Upper lobe of right lung (tissue), 1 donor: ENCODE measurements around the gene RAD51AP2. TPM values are rescaled to one million over a fixed set of nuclear protein-coding genes. Genes with fewer than 3 reads are reported as not detected.
A peak's percentile ranks its signal among the peaks of the same experiment; 100 is the strongest.

Experiments used
- ATAC-seq: fragments of 200-7000 bp; cut with Tn5 transposase; one replicate; pipeline ENCODE4 v1.9.1; 2020; ENCODE audit warnings: mild to moderate bottlenecking, moderate library complexity
- DNase-seq: peaks from one replicate; pipeline ENCODE4 v3.0.0-alpha.2; 2020
- H3K27ac ChIP-seq: fragments of 200-600 bp; one replicate; pipeline ENCODE4 v1.8.0; 2022
- H3K27me3 ChIP-seq: fragments of 200-600 bp; one replicate; pipeline ENCODE4 v1.8.0; 2022; ENCODE audit warnings: mild to moderate bottlenecking
- H3K36me3 ChIP-seq: fragments of 200-600 bp; one replicate; pipeline ENCODE4 v1.8.0; 2022
- H3K4me1 ChIP-seq: fragments of 200-600 bp; one replicate; pipeline ENCODE4 v1.8.0; 2022
- H3K4me3 ChIP-seq: fragments of 200-600 bp; one replicate; pipeline ENCODE4 v1.8.0; 2022; ENCODE audit warnings: mild to moderate bottlenecking
- H3K9me3 ChIP-seq: fragments of 200-600 bp; one replicate; pipeline ENCODE4 v1.8.0; 2022
- intact Hi-C: fragments of 100-400 bp; cut with DNase I; formaldehyde crosslinking; loops from one replicate; pipeline ENCODE4 v1.11.0; 2022
- total RNA-seq: library from RNA; stranded (reverse); fragmentation: NEBNext Ultra II Directional; extraction: Animal tissue kit (Norgen Biotek cat#: 25700); gene quantifications from one replicate; pipeline ENCODE4 v1.2.1, GENCODE V29; 2021
- TF ChIP-seq, protein P1 (sequence below): fragments of 200-600 bp; IDR thresholded peaks from one replicate; pipeline ENCODE4 v1.8.0; 2022; ENCODE audit warnings: antibody characterized with exemption
- donor health status: DM: no; HTN: yes; CAD: no; lungs with severe emphysema.

The RAD51AP2 gene
- total RNA-seq, 1 donor from 2014 or later: not detected

DNA sequence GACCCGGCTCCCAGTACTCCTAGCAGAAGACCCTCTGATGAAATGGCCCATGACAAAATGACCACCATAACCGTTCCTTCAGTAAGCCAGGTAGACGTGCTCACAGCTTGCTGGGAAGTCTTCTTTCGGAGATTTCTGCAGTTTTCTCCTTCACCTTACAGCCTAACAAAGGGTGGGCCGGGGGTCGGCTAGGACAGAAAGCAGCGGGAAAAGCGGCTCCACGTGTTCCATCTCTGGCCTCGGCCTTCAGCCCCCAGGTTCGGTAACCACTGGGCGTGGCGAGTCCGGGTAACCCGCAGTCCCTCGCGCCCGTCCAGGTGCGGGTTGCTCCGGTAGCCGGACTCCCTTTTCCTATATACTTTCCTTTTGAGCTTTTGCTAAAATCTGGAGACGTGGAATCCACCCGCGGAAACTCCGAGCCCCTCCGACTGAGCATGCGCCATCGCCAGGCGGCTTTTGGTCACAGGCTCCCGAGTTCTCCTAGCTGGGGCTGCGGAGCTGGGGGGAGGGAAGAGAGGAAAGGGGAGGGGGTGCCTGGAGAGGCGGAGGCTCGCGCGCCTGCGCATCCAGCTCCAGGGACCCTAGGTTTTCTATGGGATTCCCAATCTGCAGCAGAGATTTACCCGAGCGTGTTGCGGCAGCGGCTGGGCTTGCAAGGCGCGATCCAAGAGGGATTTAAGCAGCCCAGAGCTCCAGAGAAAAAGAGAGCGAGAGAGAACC, 22.0 kb upstream of the RAD51AP2 start, which contains the start of gene VSNL1:
Gene VSNL1 (plus strand): TSS at position 604 of the 720 bp plus-strand sequence. CDS start 51,379 bp downstream, outside the sequence.
- Histone ChIP-seq H3K36me3 (no peaks in the 10 kb centered on the region), H3K27me3 (peaks cover 74% of the 10 kb centered on the region), H3K9me3 (no peaks in the 10 kb centered on the region), H3K4me3 (peak within 1 kb of the TSS; percentile 34), H3K27ac (no peak within 1 kb of the TSS), H3K4me1 (peaks cover 10% of the 10 kb centered on the region)
- ATAC-seq: peak; percentile 75
- DNase-seq: peak; percentile 80
- TF ChIP-seq, protein P1, sequence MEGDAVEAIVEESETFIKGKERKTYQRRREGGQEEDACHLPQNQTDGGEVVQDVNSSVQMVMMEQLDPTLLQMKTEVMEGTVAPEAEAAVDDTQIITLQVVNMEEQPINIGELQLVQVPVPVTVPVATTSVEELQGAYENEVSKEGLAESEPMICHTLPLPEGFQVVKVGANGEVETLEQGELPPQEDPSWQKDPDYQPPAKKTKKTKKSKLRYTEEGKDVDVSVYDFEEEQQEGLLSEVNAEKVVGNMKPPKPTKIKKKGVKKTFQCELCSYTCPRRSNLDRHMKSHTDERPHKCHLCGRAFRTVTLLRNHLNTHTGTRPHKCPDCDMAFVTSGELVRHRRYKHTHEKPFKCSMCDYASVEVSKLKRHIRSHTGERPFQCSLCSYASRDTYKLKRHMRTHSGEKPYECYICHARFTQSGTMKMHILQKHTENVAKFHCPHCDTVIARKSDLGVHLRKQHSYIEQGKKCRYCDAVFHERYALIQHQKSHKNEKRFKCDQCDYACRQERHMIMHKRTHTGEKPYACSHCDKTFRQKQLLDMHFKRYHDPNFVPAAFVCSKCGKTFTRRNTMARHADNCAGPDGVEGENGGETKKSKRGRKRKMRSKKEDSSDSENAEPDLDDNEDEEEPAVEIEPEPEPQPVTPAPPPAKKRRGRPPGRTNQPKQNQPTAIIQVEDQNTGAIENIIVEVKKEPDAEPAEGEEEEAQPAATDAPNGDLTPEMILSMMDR: no peak
- intact Hi-C loops: no loop called here

DNA sequence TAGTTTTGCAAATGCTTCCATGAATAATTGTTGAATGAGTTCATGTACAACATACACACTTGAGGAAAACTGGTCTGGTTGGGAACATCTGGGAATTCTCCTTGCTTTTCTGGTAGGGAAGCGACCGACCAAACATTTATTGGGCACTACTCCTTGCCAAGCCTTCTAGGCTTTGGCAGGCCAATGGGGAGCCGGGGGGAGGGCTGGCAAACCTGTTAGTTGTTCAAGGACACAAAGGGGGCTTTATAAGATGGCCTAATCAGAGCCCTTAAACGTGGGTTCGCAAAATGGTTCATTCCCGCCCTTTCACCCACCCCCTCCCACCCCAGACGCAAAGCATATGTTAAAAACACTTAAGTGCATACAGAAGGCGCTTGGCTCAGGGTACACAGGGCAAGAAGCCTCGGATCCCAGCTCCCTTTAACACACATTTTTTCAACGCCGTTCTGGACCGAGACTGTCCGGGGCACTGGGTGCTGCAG, 21.4 kb upstream of the RAD51AP2 start:
- TF ChIP-seq, protein P1: no peak
- no peak for DNase-seq
- no peak for ATAC-seq
- Histone ChIP-seq H3K9me3 (no peaks in the 10 kb centered on the region), H3K4me1 (peaks cover 10% of the 10 kb centered on the region), H3K36me3 (no peaks in the 10 kb centered on the region), H3K4me3 (peak overlapping the region; percentile 34), H3K27ac (no peak overlapping the region), H3K27me3 (peaks cover 75% of the 10 kb centered on the region)
- intact Hi-C loops: no loop called here

GRCh38 chr2:17538844-17539554, 20.8 kb upstream of the RAD51AP2 start:
- TF ChIP-seq, protein P1: no peak
- intact Hi-C loops: no loop called here

DNA sequence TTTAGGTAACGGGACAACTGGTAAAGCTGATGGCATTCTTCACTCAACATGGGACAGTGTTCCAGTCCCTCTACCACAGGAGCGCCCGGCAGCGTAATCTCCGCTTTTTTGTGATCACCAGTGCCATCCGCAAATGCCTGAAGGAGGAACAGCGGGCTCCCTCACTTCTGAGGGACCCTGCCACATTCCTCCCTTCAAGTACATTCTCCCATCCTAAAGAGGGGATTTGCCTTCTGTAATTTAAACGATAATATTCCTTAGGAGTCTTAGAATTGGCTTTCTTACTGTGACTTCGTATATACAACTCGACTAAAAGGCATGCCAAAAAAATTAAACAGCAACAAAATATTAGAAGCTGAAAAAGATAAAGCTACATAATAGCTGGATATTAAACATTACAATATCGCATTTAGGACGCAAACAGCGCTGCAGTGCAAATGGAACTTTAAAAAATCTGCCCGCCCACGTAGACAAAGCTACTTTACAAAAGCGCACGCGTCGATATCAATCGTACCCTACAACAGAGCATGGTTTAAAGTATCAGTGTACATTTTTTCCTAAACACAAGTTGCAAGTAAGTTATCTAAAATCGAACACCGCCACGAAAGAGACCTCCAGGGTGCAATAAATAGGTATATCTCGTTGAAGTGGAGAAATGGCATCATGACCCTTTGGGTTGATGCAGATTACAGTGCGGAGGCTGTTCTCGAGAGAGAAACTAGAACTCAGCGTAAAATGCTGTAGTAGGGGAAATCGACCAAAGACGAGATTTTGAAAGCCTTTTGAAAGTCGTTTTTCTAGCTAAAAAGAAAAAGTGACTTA, 20.0 kb upstream of the RAD51AP2 start:
- Histone ChIP-seq H3K9me3 (no peaks in the 10 kb centered on the region), H3K4me1 (peaks cover 10% of the 10 kb centered on the region), H3K27me3 (peaks cover 71% of the 10 kb centered on the region), H3K27ac (no peak overlapping the region), H3K4me3 (peak overlapping the region; percentile 34), H3K36me3 (no peaks in the 10 kb centered on the region)
- intact Hi-C loops: no loop called here
- no peak for DNase-seq
- TF ChIP-seq, protein P1: no peak
- ATAC-seq: no peak

More at GRCh38 chr2:17538844-17539554, 20.8 kb upstream of the RAD51AP2 start:
- Histone ChIP-seq H3K36me3 (no peaks in the 10 kb centered on the region), H3K27ac (no peak overlapping the region), H3K9me3 (no peaks in the 10 kb centered on the region), H3K4me1 (peaks cover 10% of the 10 kb centered on the region), H3K4me3 (peak overlapping the region; percentile 34), H3K27me3 (peaks cover 75% of the 10 kb centered on the region)
- DNase-seq: peak; percentile 85
- peak; percentile 93 for ATAC-seq

DNA sequence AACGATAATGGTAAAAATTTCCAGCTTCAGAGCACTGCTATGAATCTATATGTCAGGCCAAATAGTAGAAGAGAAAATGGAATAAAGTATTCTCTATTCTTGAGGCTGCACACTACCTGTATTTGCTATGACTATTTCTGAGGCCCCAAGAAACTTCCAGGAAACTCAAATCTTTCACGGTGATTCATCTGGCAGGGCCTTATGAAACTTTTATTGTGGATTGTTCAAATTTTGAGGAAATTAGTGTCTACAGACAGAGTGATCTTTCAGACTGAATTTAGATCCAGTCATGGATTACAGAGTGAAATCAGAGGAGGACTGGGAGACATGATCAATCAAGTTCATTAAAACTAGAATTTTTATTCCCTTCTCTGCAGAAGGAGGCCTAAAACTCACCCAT, 18.2 kb upstream of the RAD51AP2 start:
- peaks cover 58% of the 10 kb centered on the region for H3K27me3 ChIP-seq
- H3K36me3 ChIP-seq: no peaks in the 10 kb centered on the region
- H3K4me1 ChIP-seq: peaks cover 10% of the 10 kb centered on the region
- no peak for ATAC-seq
- intact Hi-C loops: no loop called here
- H3K4me3 ChIP-seq: no peak overlapping the region
- H3K9me3 ChIP-seq: no peaks in the 10 kb centered on the region
- no peak for DNase-seq
- H3K27ac ChIP-seq: no peak overlapping the region
- TF ChIP-seq, protein P1: no peak
